SK-N-SH (cell line): ENCODE data around the gene HIGD1B. TPM values are rescaled to one million over a fixed set of nuclear protein-coding genes. Genes with fewer than 3 reads are reported as not detected.

Experiments used
- CTCF ChIA-PET: fragments of 300-600, 350-600 bp; formaldehyde crosslinking; extraction: SDS; loops from one replicate; lab custom pipeline; 2021; lab: Yijun Ruan, JAX
- POLR2A ChIA-PET: fragments of 350-600 bp; sonication (Branson Sonifier 250); formaldehyde crosslinking; extraction: SDS; loops from one replicate; lab custom pipeline; 2020; ENCODE audit warnings: antibody characterized with exemption, inconsistent platforms; lab: Yijun Ruan, JAX
- DNase-seq: peaks from one replicate; pipeline ENCODE4 v3.0.0; 2012
- H2AFZ ChIP-seq: fragments of 200-600 bp; sonication (generic); 2 replicates; pipeline ENCODE4 v1.8.1; 2016; ENCODE audit warnings: antibody characterized with exemption, mild to moderate bottlenecking, low read depth
- H3F3A ChIP-seq: fragments of 200-600 bp; sonication (generic); replicated peaks from 2 replicates; pipeline ENCODE3; 2016; ENCODE audit warnings: antibody characterized with exemption, mild to moderate bottlenecking; ENCODE audit not compliant: insufficient read depth
- H3K27ac ChIP-seq, 2 experiments: fragments of 200-500 bp in 1 of 2; fragments of 200-600 bp in 1 of 2; sonication (Bioruptor generic) in 1 of 2; sonication (generic), shearing (Covaris generic) in 1 of 2; 2 replicates each; pipeline versions ENCODE4 v1.5.1 to v1.6.1; 2014 to 2016; ENCODE audit warnings: low read depth in 2 of 2, inconsistent platforms in 1 of 2, low read length in 1 of 2, mild to moderate bottlenecking in 1 of 2, mixed read lengths in 1 of 2
- H3K27me3 ChIP-seq: fragments of 200-600 bp; sonication (generic), shearing (Covaris generic); 2 replicates; pipeline ENCODE4 v1.6.1; 2016; ENCODE audit warnings: mixed run types; ENCODE audit not compliant: insufficient read depth
- H3K36me3 ChIP-seq, 2 experiments: fragments of 200-500 bp in 1 of 2; fragments of 200-600 bp in 1 of 2; sonication (Bioruptor generic) in 1 of 2; sonication (generic) in 1 of 2; replicated peaks in 1 of 2; 2 replicates each; pipeline versions ENCODE3 to v1.5.1; 2014 to 2016; ENCODE audit warnings: low read length in 1 of 2, mild to moderate bottlenecking in 1 of 2; ENCODE audit not compliant: insufficient read depth in 2 of 2, control insufficient read depth in 1 of 2
- H3K4me1 ChIP-seq, 2 experiments: fragments of 200-500 bp in 1 of 2; fragments of 200-600 bp in 1 of 2; sonication (Bioruptor generic) in 1 of 2; sonication (generic), shearing (Covaris generic) in 1 of 2; 2 replicates each; pipeline versions ENCODE4 v1.5.1 to v1.6.1; 2014 to 2016; ENCODE audit warnings: low read depth in 1 of 2, low read length in 1 of 2, mixed run types in 1 of 2; ENCODE audit not compliant: insufficient read depth in 2 of 2, control insufficient read depth in 1 of 2
- H3K4me2 ChIP-seq: fragments of 200-600 bp; sonication (generic), shearing (Covaris generic); 2 replicates; pipeline ENCODE4 v1.6.1; 2017; ENCODE audit warnings: mixed run types
- H3K4me3 ChIP-seq, 2 experiments: fragments of 200-500 bp in 1 of 2; fragments of 200-600 bp in 1 of 2; sonication (Bioruptor generic) in 1 of 2; sonication (generic), shearing (Covaris generic) in 1 of 2; 2 replicates each; pipeline versions ENCODE4 v1.5.1 to v1.8.1; 2014 to 2016; ENCODE audit warnings: low read depth in 2 of 2, inconsistent platforms in 1 of 2, low read length in 1 of 2, mild to moderate bottlenecking in 1 of 2, mixed read lengths in 1 of 2, moderate library complexity in 1 of 2
- H3K79me2 ChIP-seq: fragments of 200-600 bp; sonication (generic); 2 replicates; pipeline ENCODE4 v1.8.1; 2017; ENCODE audit warnings: mild to moderate bottlenecking; ENCODE audit not compliant: insufficient read depth
- H3K9ac ChIP-seq: fragments of 200-600 bp; sonication (generic); 2 replicates; pipeline ENCODE4 v1.6.1; 2017; ENCODE audit warnings: mixed run types
- H3K9me2 ChIP-seq: fragments of 200-600 bp; sonication (generic); 2 replicates; pipeline ENCODE4 v1.6.1; 2017; ENCODE audit warnings: mixed run types
- H3K9me3 ChIP-seq: fragments of 200-600 bp; sonication (generic); 2 replicates; pipeline ENCODE4 v1.6.1; 2017; ENCODE audit warnings: mixed run types, mild to moderate bottlenecking, moderate library complexity
- H4K20me1 ChIP-seq: fragments of 200-600 bp; sonication (generic); 2 replicates; pipeline ENCODE4 v1.6.1; 2017; ENCODE audit warnings: mild to moderate bottlenecking, mixed run types; ENCODE audit not compliant: insufficient read depth
- EP300 ChIP-seq, 2 experiments: IDR thresholded peaks; 2 replicates each; pipeline versions ENCODE4 v1.4.0 to v1.6.1; 2012; ENCODE audit warnings: borderline replicate concordance in 1 of 2, low read depth in 1 of 2, low read length in 1 of 2
- EZH2phosphoT487 ChIP-seq: fragments of 200-600 bp; sonication (generic); IDR thresholded peaks from 2 replicates; pipeline ENCODE4 v1.6.1; 2017; ENCODE audit warnings: low read depth, mixed run types, mild to moderate bottlenecking, antibody characterized with exemption, moderate library complexity, borderline replicate concordance
- FOXJ3 ChIP-seq: sonication (generic); formaldehyde crosslinking; IDR thresholded peaks from 2 replicates; pipeline ENCODE4 v1.5.1; 2020; ENCODE audit warnings: mild to moderate bottlenecking, missing genetic modification reagents
- JUND ChIP-seq: IDR thresholded peaks from 2 replicates; pipeline ENCODE4 v1.4.0; 2012
- MEF2A ChIP-seq: IDR thresholded peaks from 2 replicates; pipeline ENCODE4 v1.4.0; 2012; ENCODE audit warnings: low read depth, borderline replicate concordance
- NFIC ChIP-seq: IDR thresholded peaks from 2 replicates; pipeline ENCODE4 v1.4.0; 2012; ENCODE audit warnings: borderline replicate concordance
- POLR2AphosphoS5 ChIP-seq: IDR thresholded peaks from 2 replicates; pipeline ENCODE4 v1.6.1; 2012; ENCODE audit warnings: low read depth, low read length
- RCOR1 ChIP-seq: fragments of 150-350 bp; IDR thresholded peaks from 2 replicates; pipeline ENCODE4 v1.6.1; 2017; ENCODE audit warnings: antibody characterized with exemption, low read length
- TCF12 ChIP-seq: IDR thresholded peaks from 2 replicates; pipeline ENCODE4 v1.4.0; 2012
- WGBS: methylation state at CpG from one replicate; pipeline ENCODE4 v1.1.6; 2017; ENCODE audit warnings: low lambda C conversion rate; 5-methylcytosine and 5-hydroxymethylcytosine counted together
- polyA plus RNA-seq, 3 experiments: library from polyadenylated mRNA; depleted of rRNA; stranded (reverse); fragments of >200 nt; gene quantifications; 2 replicates each; pipeline ENCODE4 v1.2.3, GENCODE V29; 2012
- TF ChIP-seq, protein P1 (sequence below): IDR thresholded peaks from 2 replicates; pipeline ENCODE4 v1.4.0; 2012; ENCODE audit warnings: low read depth, borderline replicate concordance
- TF ChIP-seq, protein P2 (sequence below): IDR thresholded peaks from 2 replicates; pipeline ENCODE4 v1.4.0; 2012; ENCODE audit warnings: low read depth, borderline replicate concordance
- TF ChIP-seq, protein P3 (sequence below): fragments of 200-600 bp; sonication (generic); IDR thresholded peaks from 2 replicates; pipeline ENCODE4 v1.6.1; 2017; ENCODE audit warnings: antibody characterized with exemption, mild to moderate bottlenecking, moderate library complexity

HIGD1B gene
- polyA plus RNA-seq, 1 of the 3 experiments (the other 2 are of a cell fraction) = not detected

DNA sequence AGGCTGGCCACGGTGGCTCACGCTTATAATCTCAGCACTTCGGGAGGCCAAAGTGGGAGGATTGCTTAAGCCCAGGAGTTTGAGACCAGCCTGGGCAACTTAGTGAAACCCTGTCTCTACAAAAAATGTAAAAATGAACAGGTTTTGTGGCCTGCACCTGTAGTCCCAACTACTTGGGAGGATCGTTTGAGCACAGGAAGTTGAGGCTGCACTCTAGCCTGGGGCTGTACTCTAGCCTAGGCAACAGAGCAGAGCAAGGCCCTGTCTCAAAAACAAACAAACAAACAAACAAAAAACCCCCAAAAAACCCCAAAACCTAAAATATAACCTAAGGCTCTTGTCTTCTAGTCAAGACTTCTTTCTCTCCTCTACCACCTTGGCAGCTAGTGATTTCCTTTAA lies 7.4 kb upstream of the HIGD1B start:
- Histone ChIP-seq H3K4me1 (no peaks in the 10 kb centered on the region), H3K9me3 (no peaks in the 10 kb centered on the region), H3K27me3 (no peaks in the 10 kb centered on the region), H3K79me2 (no peaks in the 10 kb centered on the region), H3K9me2 (no peaks in the 10 kb centered on the region), H3K4me2 (no peak overlapping the region), H3F3A (no peaks in the 10 kb centered on the region), H3K9ac (no peak overlapping the region), H3K27ac (no peak overlapping the region), H4K20me1 (no peaks in the 10 kb centered on the region), H3K36me3 (no peaks in the 10 kb centered on the region)
- WGBS = 83% methylated on average over 4 of the region's 4 CpGs
- DNase-seq = no peak
- POLR2A ChIA-PET = no interaction called here
- TF ChIP-seq MEF2A = no peak
- TF ChIP-seq JUND = no peak
- no peak for TF ChIP-seq EZH2phosphoT487
- no peak for TF ChIP-seq RCOR1
- TF ChIP-seq FOXJ3 (CRISPR knock-in tag) = no peak
- no peak for TF ChIP-seq NFIC
- TF ChIP-seq, protein P1, sequence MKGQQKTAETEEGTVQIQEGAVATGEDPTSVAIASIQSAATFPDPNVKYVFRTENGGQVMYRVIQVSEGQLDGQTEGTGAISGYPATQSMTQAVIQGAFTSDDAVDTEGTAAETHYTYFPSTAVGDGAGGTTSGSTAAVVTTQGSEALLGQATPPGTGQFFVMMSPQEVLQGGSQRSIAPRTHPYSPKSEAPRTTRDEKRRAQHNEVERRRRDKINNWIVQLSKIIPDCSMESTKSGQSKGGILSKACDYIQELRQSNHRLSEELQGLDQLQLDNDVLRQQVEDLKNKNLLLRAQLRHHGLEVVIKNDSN = no peak
- TF ChIP-seq TCF12 = no peak
- TF ChIP-seq, all 33 proteins: peak for 0
- no peak overlapping the region for H2AFZ ChIP-seq
- H3K4me3 ChIP-seq = no peak overlapping the region
- CTCF ChIA-PET = interaction anchor here (1.0 to 13.4 kb wide), 2 partner anchors 9 to 63 kb away, joined by 3 to 109 read pairs; no protein-coding TSS in a partner anchor

DNA sequence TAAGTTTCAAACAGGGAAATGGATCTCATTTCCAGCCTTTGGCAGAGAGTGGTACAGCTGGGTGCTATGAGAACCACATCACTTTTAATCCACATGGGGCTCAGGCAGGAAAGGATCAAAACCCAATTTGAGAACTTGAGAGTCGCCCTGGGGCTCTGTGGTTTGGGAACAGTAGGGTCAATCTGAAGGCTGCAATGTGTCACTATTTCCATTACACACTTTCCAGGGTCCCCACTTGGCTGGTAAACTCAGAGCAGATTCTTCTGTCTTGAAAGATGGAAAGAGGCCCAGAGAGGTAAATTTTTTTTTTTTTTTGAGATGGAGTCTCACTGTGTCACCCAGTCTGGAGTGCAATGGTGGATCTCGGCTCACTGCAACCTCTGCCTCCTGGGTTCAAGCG lies 6.7 kb upstream of the HIGD1B start:
- DNase-seq = no peak
- H3F3A ChIP-seq = no peaks in the 10 kb centered on the region
- H3K27me3 ChIP-seq = no peaks in the 10 kb centered on the region
- POLR2A ChIA-PET = no interaction called here
- TF ChIP-seq POLR2AphosphoS5 (no peak), EP300 (IDR thresholded peaks at IDR 0.05; ENCODE audit: borderline replicate concordance in 1 of 2, low read depth in 1 of 2, low read length in 1 of 2) (no peak), TCF12 (no peak), EZH2phosphoT487 (no peak)
- TF ChIP-seq, protein P2, sequence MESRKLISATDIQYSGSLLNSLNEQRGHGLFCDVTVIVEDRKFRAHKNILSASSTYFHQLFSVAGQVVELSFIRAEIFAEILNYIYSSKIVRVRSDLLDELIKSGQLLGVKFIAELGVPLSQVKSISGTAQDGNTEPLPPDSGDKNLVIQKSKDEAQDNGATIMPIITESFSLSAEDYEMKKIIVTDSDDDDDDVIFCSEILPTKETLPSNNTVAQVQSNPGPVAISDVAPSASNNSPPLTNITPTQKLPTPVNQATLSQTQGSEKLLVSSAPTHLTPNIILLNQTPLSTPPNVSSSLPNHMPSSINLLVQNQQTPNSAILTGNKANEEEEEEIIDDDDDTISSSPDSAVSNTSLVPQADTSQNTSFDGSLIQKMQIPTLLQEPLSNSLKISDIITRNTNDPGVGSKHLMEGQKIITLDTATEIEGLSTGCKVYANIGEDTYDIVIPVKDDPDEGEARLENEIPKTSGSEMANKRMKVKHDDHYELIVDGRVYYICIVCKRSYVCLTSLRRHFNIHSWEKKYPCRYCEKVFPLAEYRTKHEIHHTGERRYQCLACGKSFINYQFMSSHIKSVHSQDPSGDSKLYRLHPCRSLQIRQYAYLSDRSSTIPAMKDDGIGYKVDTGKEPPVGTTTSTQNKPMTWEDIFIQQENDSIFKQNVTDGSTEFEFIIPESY = no peak
- TF ChIP-seq, protein P3, sequence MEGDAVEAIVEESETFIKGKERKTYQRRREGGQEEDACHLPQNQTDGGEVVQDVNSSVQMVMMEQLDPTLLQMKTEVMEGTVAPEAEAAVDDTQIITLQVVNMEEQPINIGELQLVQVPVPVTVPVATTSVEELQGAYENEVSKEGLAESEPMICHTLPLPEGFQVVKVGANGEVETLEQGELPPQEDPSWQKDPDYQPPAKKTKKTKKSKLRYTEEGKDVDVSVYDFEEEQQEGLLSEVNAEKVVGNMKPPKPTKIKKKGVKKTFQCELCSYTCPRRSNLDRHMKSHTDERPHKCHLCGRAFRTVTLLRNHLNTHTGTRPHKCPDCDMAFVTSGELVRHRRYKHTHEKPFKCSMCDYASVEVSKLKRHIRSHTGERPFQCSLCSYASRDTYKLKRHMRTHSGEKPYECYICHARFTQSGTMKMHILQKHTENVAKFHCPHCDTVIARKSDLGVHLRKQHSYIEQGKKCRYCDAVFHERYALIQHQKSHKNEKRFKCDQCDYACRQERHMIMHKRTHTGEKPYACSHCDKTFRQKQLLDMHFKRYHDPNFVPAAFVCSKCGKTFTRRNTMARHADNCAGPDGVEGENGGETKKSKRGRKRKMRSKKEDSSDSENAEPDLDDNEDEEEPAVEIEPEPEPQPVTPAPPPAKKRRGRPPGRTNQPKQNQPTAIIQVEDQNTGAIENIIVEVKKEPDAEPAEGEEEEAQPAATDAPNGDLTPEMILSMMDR = no peak
- no peaks in the 10 kb centered on the region for H3K4me1 ChIP-seq
- no peak overlapping the region for H3K27ac ChIP-seq
- no peaks in the 10 kb centered on the region for H4K20me1 ChIP-seq
- H3K4me2 ChIP-seq = no peak overlapping the region
- no peaks in the 10 kb centered on the region for H3K79me2 ChIP-seq
- no peaks in the 10 kb centered on the region for H3K36me3 ChIP-seq
- no peaks in the 10 kb centered on the region for H3K9me3 ChIP-seq
- CTCF ChIA-PET = interaction anchor here (13.4 kb wide), 1 partner anchor 64 kb away, joined by 109 read pairs; no protein-coding TSS in a partner anchor
- H3K9me2 ChIP-seq = no peaks in the 10 kb centered on the region
- H3K4me3 ChIP-seq = no peak overlapping the region
- no peak overlapping the region for H2AFZ ChIP-seq
- WGBS = 85% methylated on average over 3 of the region's 3 CpGs
- H3K9ac ChIP-seq = no peak overlapping the region
